GM19099 (cell line): ENCODE data around the gene PLEKHM2.

ENCODE experiments used
- POLR2A ChIP-seq: IDR thresholded peaks from 3 replicates; pipeline ENCODE4 v1.6.1; 2011; ENCODE audit warnings: low read depth; ENCODE audit not compliant: insufficient read length; ENCODE audit errors: extremely low read depth

The PLEKHM2 gene

GRCh38 chr1:15736038-15736891 lies 52.1 kb downstream of the PLEKHM2 start, which contains the start of gene SLC25A34:
Gene SLC25A34 (plus strand): TSS chr1:15736258. CDS start chr1:15736486, 228 bp downstream.
- TF ChIP-seq POLR2A: no peak

- no peak for TF ChIP-seq POLR2A
Observed at GRCh38 chr1:15736892-15737261, 52.8 kb downstream of the PLEKHM2 start.

- no peak for TF ChIP-seq POLR2A
Observed at GRCh38 chr1:15737324-15738319, 53.5 kb downstream of the PLEKHM2 start.

- TF ChIP-seq POLR2A: no peak
Observed at GRCh38 chr1:15738416-15739113, 54.4 kb downstream of the PLEKHM2 start.

- no peak for TF ChIP-seq POLR2A
Observed at GRCh38 chr1:15739259-15739658, 55.1 kb downstream of the PLEKHM2 start.

GRCh38 chr1:15739745-15740144 lies 55.6 kb downstream of the PLEKHM2 start:
- no peak for TF ChIP-seq POLR2A

GRCh38 chr1:15740924-15741850 lies 57.1 kb downstream of the PLEKHM2 start:
- no peak for TF ChIP-seq POLR2A

- TF ChIP-seq POLR2A: no peak
Observed at GRCh38 chr1:15742339-15742801, 58.2 kb downstream of the PLEKHM2 start, which contains the start of gene TMEM82. Gene TMEM82 (plus strand): TSS chr1:15742499. CDS start chr1:15742560, 61 bp downstream.

GRCh38 chr1:15744122-15744679 lies 60.1 kb downstream of the PLEKHM2 start:
- no peak for TF ChIP-seq POLR2A

- TF ChIP-seq POLR2A: no peak
Observed at GRCh38 chr1:15747378-15747777, 63.3 kb downstream of the PLEKHM2 start.

GRCh38 chr1:15748264-15748663 lies 64.1 kb downstream of the PLEKHM2 start:
- TF ChIP-seq POLR2A: no peak

GRCh38 chr1:15748690-15749398 lies 64.7 kb downstream of the PLEKHM2 start:
- TF ChIP-seq POLR2A: no peak
